CD4-positive, alpha-beta T cell treated with Interferon alpha-2 for 1 hour (primary cell): ENCODE results near the gene TBRG4.

Source experiments
- DNase-seq, 2 donors: peaks; one replicate each; pipeline ENCODE4 v3.0.0-alpha.2; 2020 to 2022

TBRG4 gene

DNA sequence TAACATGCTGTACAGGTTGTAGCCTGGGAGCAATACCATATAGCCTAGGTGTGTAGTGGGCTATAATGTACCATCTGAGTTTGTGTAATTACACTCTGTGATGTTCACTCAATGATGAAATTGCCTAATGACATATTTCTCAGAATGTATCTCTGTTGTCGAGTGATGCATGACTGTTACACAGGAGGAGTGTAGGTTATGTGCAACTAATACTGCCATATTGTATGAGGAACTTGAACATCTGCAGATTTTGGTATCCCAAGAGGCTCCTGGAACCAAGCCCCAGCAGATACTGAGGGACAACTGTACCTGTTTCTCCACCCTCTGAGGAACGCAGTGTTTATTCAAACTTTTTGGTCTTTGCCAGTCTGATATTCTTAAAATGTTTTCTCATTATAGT lies 61.3 kb downstream of the TBRG4 start:
- DNase-seq, result no peak
